ENCODE data around the gene LOXL3.

GRCh38 chr2:74499940-74500577 lies 53.7 kb downstream of the LOXL3 start:
- TF ChIP-seq CTCF (conservative IDR thresholded peaks at IDR 0.05; ENCODE audit: low read depth, low read length) (no peak), EZH2phosphoT487 (IDR thresholded peaks at IDR 0.05; ENCODE audit: borderline replicate concordance, low read length) (no peak)

Data from PC-3 (cell line).